Ovary (tissue), 3 donors: ENCODE results near the gene SRSF5.
"Not testable (repeated sequence)": the region's sequence is repeated elsewhere in the genome, so short reads cannot be mapped to it uniquely, and the experiment has no call there.

ENCODE experiments used
- POLR2A ChIP-seq: fragments of 450-650 bp; IDR thresholded peaks from one replicate; pipeline ENCODE4 v1.6.1; 2017; ENCODE audit warnings: antibody characterized with exemption, mild to moderate bottlenecking, moderate library complexity
- TF ChIP-seq, protein P1 (sequence below), 3 donors: fragments of 450-650 bp in 2 of 3; fragments of 200-600 bp in 1 of 3; IDR thresholded peaks; one replicate each; pipeline versions ENCODE4 v1.5.1 to v1.8.0; 2016 to 2022; ENCODE audit warnings: antibody characterized with exemption in 3 of 3, mild to moderate bottlenecking in 1 of 3
- donor health status: DM: no; HTN: no; CAD: no.

DNA sequence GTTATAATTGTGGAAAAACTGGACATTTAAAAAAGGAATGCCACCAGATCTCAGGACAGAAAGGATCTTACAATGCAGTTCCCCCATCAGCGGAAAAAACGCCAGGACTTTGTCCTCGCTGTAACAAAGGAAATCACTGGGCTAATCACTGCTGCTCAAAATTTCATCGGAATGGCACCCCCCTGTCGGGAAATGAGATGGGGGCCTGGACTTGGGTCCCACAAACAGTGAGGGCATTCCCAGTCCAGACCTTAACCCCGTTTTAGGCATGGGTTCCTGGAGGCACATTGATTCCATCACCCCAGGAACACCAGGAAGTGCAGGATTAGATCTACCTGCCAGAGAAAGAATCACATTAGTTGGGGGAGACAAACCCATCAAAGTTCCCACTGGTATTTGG lies 46.4 kb downstream of the SRSF5 start:
- TF ChIP-seq, protein P1, sequence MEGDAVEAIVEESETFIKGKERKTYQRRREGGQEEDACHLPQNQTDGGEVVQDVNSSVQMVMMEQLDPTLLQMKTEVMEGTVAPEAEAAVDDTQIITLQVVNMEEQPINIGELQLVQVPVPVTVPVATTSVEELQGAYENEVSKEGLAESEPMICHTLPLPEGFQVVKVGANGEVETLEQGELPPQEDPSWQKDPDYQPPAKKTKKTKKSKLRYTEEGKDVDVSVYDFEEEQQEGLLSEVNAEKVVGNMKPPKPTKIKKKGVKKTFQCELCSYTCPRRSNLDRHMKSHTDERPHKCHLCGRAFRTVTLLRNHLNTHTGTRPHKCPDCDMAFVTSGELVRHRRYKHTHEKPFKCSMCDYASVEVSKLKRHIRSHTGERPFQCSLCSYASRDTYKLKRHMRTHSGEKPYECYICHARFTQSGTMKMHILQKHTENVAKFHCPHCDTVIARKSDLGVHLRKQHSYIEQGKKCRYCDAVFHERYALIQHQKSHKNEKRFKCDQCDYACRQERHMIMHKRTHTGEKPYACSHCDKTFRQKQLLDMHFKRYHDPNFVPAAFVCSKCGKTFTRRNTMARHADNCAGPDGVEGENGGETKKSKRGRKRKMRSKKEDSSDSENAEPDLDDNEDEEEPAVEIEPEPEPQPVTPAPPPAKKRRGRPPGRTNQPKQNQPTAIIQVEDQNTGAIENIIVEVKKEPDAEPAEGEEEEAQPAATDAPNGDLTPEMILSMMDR (IDR thresholded peaks at IDR 0.05), result not testable (repeated sequence)
- TF ChIP-seq POLR2A, result not testable (repeated sequence)
